ENCODE data around the gene ZRANB1.
A peak's percentile ranks its signal among the peaks of the same experiment; 100 is the strongest.

ZRANB1 gene

GRCh38 chr10:125005312-125006187, 63.6 kb downstream of the ZRANB1 start:
- DNase-seq (ENCODE audit: low read depth) = no peak

- DNase-seq (ENCODE audit: low read depth) = no peak
These were observed 64.3 kb downstream of the ZRANB1 start for GRCh38 chr10:125006188-125006680.

- DNase-seq (ENCODE audit: low read depth) = no peak
These were observed 65.1 kb downstream of the ZRANB1 start for GRCh38 chr10:125006921-125007426.

GRCh38 chr10:125007436-125007835, 65.5 kb downstream of the ZRANB1 start:
- DNase-seq (ENCODE audit: low read depth) = no peak

- no peak for DNase-seq (ENCODE audit: low read depth)
These were observed 67.0 kb downstream of the ZRANB1 start for GRCh38 chr10:125008689-125009638.

GRCh38 chr10:125009661-125010161, 67.8 kb downstream of the ZRANB1 start:
- DNase-seq (ENCODE audit: low read depth) = no peak

- no peak for DNase-seq (ENCODE audit: low read depth)
These were observed 68.4 kb downstream of the ZRANB1 start for GRCh38 chr10:125010362-125010761.

- DNase-seq (ENCODE audit: low read depth) = no peak
These were observed 69.4 kb downstream of the ZRANB1 start for GRCh38 chr10:125011171-125011925.

GRCh38 chr10:125011926-125012705, 70.2 kb downstream of the ZRANB1 start:
- no peak for DNase-seq (ENCODE audit: low read depth)

GRCh38 chr10:125012851-125013528, 71.1 kb downstream of the ZRANB1 start:
- no peak for DNase-seq (ENCODE audit: low read depth)

- DNase-seq (ENCODE audit: low read depth) = no peak
These were observed 71.6 kb downstream of the ZRANB1 start for GRCh38 chr10:125013529-125013872.

- DNase-seq (ENCODE audit: low read depth) = no peak
These were observed 72.3 kb downstream of the ZRANB1 start for GRCh38 chr10:125014086-125014830.

- DNase-seq (ENCODE audit: low read depth) = no peak
These were observed 73.0 kb downstream of the ZRANB1 start for GRCh38 chr10:125014836-125015355.

- peak; percentile 5 for DNase-seq (ENCODE audit: low read depth)
These were observed 73.5 kb downstream of the ZRANB1 start for GRCh38 chr10:125015356-125015944.

GRCh38 chr10:125016123-125016522, 74.2 kb downstream of the ZRANB1 start:
- DNase-seq (ENCODE audit: low read depth) = no peak

- DNase-seq (ENCODE audit: low read depth) = no peak
These were observed 74.8 kb downstream of the ZRANB1 start for GRCh38 chr10:125016611-125017202.

GRCh38 chr10:125017547-125018298, 75.8 kb downstream of the ZRANB1 start:
- DNase-seq (ENCODE audit: low read depth) = no peak
